OCI-LY1 (cell line): ENCODE data around the gene DOCK3.

ENCODE experiments used
- H2AFZ ChIP-seq: fragments of 200-600 bp; sonication (generic), shearing (Covaris generic); 2 replicates; pipeline ENCODE4 v1.6.0; 2014; ENCODE audit warnings: antibody characterized with exemption, mild to moderate bottlenecking, low read length
- H3F3A ChIP-seq: fragments of 200-600 bp; sonication (generic), shearing (Covaris generic); 2 replicates; pipeline ENCODE4 v1.6.0; 2014; ENCODE audit warnings: mild to moderate bottlenecking, antibody characterized with exemption, low read length, moderate library complexity; ENCODE audit not compliant: insufficient read depth
- H3K27ac ChIP-seq: fragments of 200-600 bp; sonication (generic); 2 replicates; pipeline ENCODE4 v1.5.1; 2014; ENCODE audit warnings: low read length, mixed run types, mild to moderate bottlenecking, low read depth; ENCODE audit not compliant: poor library complexity, severe bottlenecking
- H3K27me3 ChIP-seq: fragments of 200-600 bp; sonication (generic); 2 replicates; pipeline ENCODE4 v1.6.0; 2014; ENCODE audit warnings: antibody characterized with exemption, mild to moderate bottlenecking, low read length, moderate library complexity; ENCODE audit not compliant: insufficient read depth
- H3K36me3 ChIP-seq: fragments of 200-600 bp; sonication (generic); 2 replicates; pipeline ENCODE4 v1.6.1; 2014; ENCODE audit warnings: mild to moderate bottlenecking, antibody characterized with exemption, low read length, moderate library complexity, mixed read lengths; ENCODE audit not compliant: insufficient read depth
- H3K4me1 ChIP-seq: fragments of 200-600 bp; sonication (generic); 2 replicates; pipeline ENCODE4 v1.5.1; 2014; ENCODE audit warnings: mild to moderate bottlenecking, low read length, moderate library complexity; ENCODE audit not compliant: insufficient read depth, severe bottlenecking
- H3K4me2 ChIP-seq: fragments of 200-600 bp; sonication (generic), shearing (Covaris generic); 2 replicates; pipeline ENCODE4 v1.6.1; 2014; ENCODE audit warnings: low read length
- H3K4me3 ChIP-seq: fragments of 200-600 bp; sonication (generic); 2 replicates; pipeline ENCODE4 v1.5.1; 2014; ENCODE audit warnings: low read length, low read depth, mild to moderate bottlenecking, mixed read lengths; ENCODE audit not compliant: poor library complexity, severe bottlenecking
- H3K79me2 ChIP-seq: fragments of 200-600 bp; shearing (Covaris generic); 2 replicates; pipeline ENCODE4 v1.6.1; 2016; ENCODE audit warnings: mixed run types, low read length, mixed read lengths; ENCODE audit not compliant: insufficient read depth
- H3K9ac ChIP-seq: fragments of 200-600 bp; sonication (generic), shearing (Covaris generic); 2 replicates; pipeline ENCODE4 v1.6.1; 2014; ENCODE audit warnings: mild to moderate bottlenecking, low read length, mixed read lengths
- H3K9me2 ChIP-seq: fragments of 200-600 bp; sonication (generic), shearing (Covaris generic); 2 replicates; pipeline ENCODE4 v1.6.1; 2014; ENCODE audit warnings: low read depth, mild to moderate bottlenecking, low read length, mixed read lengths
- H3K9me3 ChIP-seq: fragments of 200-600 bp; shearing (Covaris generic); 2 replicates; pipeline ENCODE4 v1.6.1; 2014; ENCODE audit warnings: low read length, mixed read lengths
- H4K20me1 ChIP-seq: fragments of 200-600 bp; sonication (generic), shearing (Covaris generic); 2 replicates; pipeline ENCODE4 v1.6.0; 2016; ENCODE audit warnings: mild to moderate bottlenecking, low read length; ENCODE audit not compliant: insufficient read depth
- EZH2 ChIP-seq: fragments of 200-600 bp; sonication (generic), shearing (Covaris generic); IDR thresholded peaks from 2 replicates; pipeline ENCODE4 v1.8.0; 2017; ENCODE audit warnings: borderline replicate concordance, mixed run types, mild to moderate bottlenecking, antibody characterized with exemption, low read length, moderate library complexity, mixed read lengths
- TF ChIP-seq, protein P1 (sequence below): fragments of 200-600 bp; sonication (generic), shearing (Covaris generic); IDR thresholded peaks from 2 replicates; pipeline ENCODE4 v1.5.1; 2017; ENCODE audit warnings: mild to moderate bottlenecking, antibody characterized with exemption, low read length, moderate library complexity, mixed read lengths

DOCK3 gene

GRCh38 chr3:50806031-50806430 lies 131.3 kb downstream of the DOCK3 start:
- Histone ChIP-seq H3K27ac (no peak overlapping the region), H3F3A (no peaks in the 10 kb centered on the region), H3K36me3 (no peaks in the 10 kb centered on the region), H3K9ac (no peak overlapping the region), H3K9me2 (no peaks in the 10 kb centered on the region), H3K4me1 (no peaks in the 10 kb centered on the region), H4K20me1 (no peaks in the 10 kb centered on the region), H2AFZ (no peak overlapping the region), H3K4me2 (no peak overlapping the region), H3K9me3 (0 out of 2 replicates have a peak, but pooled peaks cover 5% of the 10 kb centered on the region), H3K79me2 (no peaks in the 10 kb centered on the region), H3K4me3 (no peak overlapping the region), H3K27me3 (no peaks in the 10 kb centered on the region)
- TF ChIP-seq EZH2, result no peak
- TF ChIP-seq, protein P1, sequence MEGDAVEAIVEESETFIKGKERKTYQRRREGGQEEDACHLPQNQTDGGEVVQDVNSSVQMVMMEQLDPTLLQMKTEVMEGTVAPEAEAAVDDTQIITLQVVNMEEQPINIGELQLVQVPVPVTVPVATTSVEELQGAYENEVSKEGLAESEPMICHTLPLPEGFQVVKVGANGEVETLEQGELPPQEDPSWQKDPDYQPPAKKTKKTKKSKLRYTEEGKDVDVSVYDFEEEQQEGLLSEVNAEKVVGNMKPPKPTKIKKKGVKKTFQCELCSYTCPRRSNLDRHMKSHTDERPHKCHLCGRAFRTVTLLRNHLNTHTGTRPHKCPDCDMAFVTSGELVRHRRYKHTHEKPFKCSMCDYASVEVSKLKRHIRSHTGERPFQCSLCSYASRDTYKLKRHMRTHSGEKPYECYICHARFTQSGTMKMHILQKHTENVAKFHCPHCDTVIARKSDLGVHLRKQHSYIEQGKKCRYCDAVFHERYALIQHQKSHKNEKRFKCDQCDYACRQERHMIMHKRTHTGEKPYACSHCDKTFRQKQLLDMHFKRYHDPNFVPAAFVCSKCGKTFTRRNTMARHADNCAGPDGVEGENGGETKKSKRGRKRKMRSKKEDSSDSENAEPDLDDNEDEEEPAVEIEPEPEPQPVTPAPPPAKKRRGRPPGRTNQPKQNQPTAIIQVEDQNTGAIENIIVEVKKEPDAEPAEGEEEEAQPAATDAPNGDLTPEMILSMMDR, result no peak

DNA sequence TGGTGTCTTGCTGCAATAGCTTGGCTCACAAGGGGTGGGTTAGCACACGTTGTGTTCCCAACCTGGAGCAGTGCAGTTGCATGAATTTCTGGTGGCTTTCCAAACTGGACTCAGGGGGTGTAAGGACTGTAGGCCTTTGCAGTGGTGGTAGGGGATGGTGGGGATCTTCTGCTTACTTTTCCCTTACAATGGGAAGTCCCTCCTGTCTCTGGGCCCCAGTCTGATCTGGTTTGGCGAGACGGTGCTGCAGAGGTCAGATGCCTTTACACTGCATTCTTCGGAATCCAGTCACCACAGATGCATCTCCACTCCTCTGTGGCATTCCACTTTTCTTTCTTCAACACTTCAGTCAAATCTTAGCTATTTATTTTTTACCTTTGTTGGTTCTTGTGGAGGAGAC lies 132.1 kb downstream of the DOCK3 start:
- Histone ChIP-seq H3K36me3 (no peaks in the 10 kb centered on the region), H3K27ac (no peak overlapping the region)

DNA sequence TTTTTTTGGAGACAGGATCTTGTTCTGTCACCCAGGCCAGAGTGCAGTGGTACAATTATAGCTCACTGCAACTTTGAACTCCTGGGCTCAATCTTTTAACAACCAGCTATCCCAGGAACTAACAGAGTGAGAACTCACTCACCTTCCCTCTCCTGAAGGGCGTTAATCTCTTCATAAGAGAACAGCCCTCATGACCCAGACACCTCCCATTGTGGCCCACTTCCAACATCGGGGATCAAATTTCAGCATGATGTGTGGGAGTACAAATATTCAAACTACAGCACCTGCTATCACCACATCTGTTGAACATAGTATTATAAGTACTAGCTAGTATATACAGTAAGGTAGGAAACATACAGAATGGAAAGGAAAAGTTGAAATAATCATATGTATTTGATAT lies 132.5 kb downstream of the DOCK3 start:
- no peaks in the 10 kb centered on the region for H3K36me3 ChIP-seq
- no peak overlapping the region for H2AFZ ChIP-seq
- no peaks in the 10 kb centered on the region for H3K27me3 ChIP-seq

More for the DNA sequence above, 132.1 kb downstream of the DOCK3 start:
- Histone ChIP-seq H3K4me2 (no peak overlapping the region), H3K4me1 (no peaks in the 10 kb centered on the region), H2AFZ (no peak overlapping the region), H3K4me3 (no peak overlapping the region), H3K9me3 (0 out of 2 replicates have a peak, but pooled peaks cover 5% of the 10 kb centered on the region), H3K9me2 (no peaks in the 10 kb centered on the region), H3K9ac (no peak overlapping the region), H4K20me1 (no peaks in the 10 kb centered on the region), H3K27me3 (no peaks in the 10 kb centered on the region), H3F3A (no peaks in the 10 kb centered on the region), H3K79me2 (no peaks in the 10 kb centered on the region)
- TF ChIP-seq EZH2, result no peak
- TF ChIP-seq, protein P1, result no peak

More for the DNA sequence above, 132.5 kb downstream of the DOCK3 start:
- Histone ChIP-seq H4K20me1 (no peaks in the 10 kb centered on the region), H3K9me2 (no peaks in the 10 kb centered on the region), H3F3A (no peaks in the 10 kb centered on the region), H3K4me1 (no peaks in the 10 kb centered on the region), H3K79me2 (no peaks in the 10 kb centered on the region), H3K27ac (no peak overlapping the region), H3K9me3 (0 out of 2 replicates have a peak, but pooled peaks cover 4% of the 10 kb centered on the region), H3K4me2 (no peak overlapping the region), H3K9ac (no peak overlapping the region), H3K4me3 (no peak overlapping the region)
- TF ChIP-seq, protein P1, result no peak
- TF ChIP-seq EZH2, result no peak
